ENCODE data around the gene TOMT.

The TOMT gene

DNA sequence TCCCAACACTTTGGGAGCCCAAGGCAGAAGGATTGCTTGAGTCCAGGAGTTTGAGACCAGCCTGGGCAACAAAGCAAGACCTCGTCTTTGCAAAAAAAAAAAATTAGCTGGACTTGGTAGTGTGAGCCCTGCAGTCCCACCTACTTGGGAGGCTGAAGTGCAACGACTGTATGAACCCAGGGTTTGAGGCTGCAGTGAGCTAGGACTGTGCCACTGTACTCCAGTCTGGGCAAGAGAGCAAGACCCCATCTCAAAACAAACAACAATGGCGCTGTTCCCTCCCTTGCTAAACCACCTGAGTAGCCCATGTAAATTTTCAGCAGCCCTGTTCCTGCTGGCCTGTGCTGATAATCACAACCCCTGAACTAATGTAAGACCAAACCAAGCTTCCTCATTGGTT is 5.7 kb upstream of the TOMT start:
- Histone ChIP-seq H3K9ac (ENCODE audit: low read length) (no peak overlapping the region), H3K9me2 (ENCODE audit: low read depth, low read length) (no peaks in the 10 kb centered on the region), H3K27me3 (ENCODE audit: insufficient read depth, low read length) (no peaks in the 10 kb centered on the region), H3K27ac (ENCODE audit: low read depth, low read length, poor library complexity, severe bottlenecking) (no peak overlapping the region), H3K4me3 (ENCODE audit: low read depth, low read length, poor library complexity, severe bottlenecking) (no peak overlapping the region), H3K4me1 (ENCODE audit: insufficient read depth, low read length, severe bottlenecking) (peaks cover 23% of the 10 kb centered on the region), H3K79me2 (ENCODE audit: insufficient read depth, low read length) (peaks cover 12% of the 10 kb centered on the region), H4K20me1 (ENCODE audit: insufficient read depth, low read length) (no peaks in the 10 kb centered on the region), H2AFZ (ENCODE audit: low read length) (no peak overlapping the region), H3F3A (ENCODE audit: insufficient read depth, low read length) (no peaks in the 10 kb centered on the region), H3K9me3 (ENCODE audit: low read length) (no peaks in the 10 kb centered on the region), H3K36me3 (ENCODE audit: insufficient read depth, low read length) (peaks cover 59% of the 10 kb centered on the region), H3K4me2 (ENCODE audit: low read length) (0 out of 2 replicates have a peak overlapping the region, but pooled peaks have one; percentile 3)
- TF ChIP-seq EZH2 (IDR thresholded peaks at IDR 0.05; ENCODE audit: borderline replicate concordance, low read length) (no peak), CTCF (IDR thresholded peaks at IDR 0.05; ENCODE audit: low read length) (no peak)

DNA sequence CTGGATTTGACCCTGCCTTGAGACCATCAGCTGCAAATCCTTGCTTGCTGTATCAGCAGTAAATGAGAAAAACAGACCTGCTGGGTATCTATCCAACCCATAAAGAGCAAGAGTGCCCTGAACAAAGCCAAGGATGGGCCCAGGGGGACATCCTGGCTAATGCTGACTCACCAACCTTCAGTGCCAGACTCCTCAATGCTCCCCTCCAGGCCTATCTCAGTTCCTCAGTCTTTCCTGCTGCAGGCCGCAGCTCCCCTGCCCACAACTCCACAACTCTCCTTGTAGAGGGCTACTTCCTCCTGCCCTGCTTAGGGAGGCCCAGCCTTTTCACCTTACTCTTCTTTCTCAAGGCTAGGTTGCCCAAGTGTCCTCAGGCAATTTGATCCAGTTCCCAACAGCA is 5.3 kb upstream of the TOMT start:
- Histone ChIP-seq H3K9me3 (ENCODE audit: low read length) (no peaks in the 10 kb centered on the region), H3K9ac (ENCODE audit: low read length) (no peak overlapping the region)

DNA sequence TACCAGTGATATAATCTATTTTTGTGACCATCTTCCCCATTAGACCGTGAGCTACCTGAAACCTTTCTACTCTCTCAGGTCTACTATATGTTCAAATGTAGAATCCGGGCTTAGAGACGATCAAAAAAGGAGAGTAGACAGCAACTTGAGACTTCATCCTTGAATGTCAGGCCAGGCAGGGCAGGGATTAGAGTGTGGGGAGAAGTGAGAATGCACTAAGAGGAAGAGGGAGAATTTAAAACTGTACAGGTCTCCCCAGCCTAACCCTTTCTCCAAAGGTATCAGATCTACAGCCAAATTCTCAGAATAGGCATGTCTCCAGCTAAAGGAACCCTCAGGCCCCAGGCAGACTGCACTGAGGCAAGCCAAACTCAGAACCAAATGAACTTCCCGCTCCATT is 3.6 kb upstream of the TOMT start:
- H3K4me1 ChIP-seq (ENCODE audit: insufficient read depth, low read length, severe bottlenecking) = peaks cover 23% of the 10 kb centered on the region
- no peaks in the 10 kb centered on the region for H3K9me3 ChIP-seq (ENCODE audit: low read length)
- H3K4me2 ChIP-seq (ENCODE audit: low read length) = peak overlapping the region; percentile 94
- no peaks in the 10 kb centered on the region for H3F3A ChIP-seq (ENCODE audit: insufficient read depth, low read length)
- H4K20me1 ChIP-seq (ENCODE audit: insufficient read depth, low read length) = no peaks in the 10 kb centered on the region
- H3K27ac ChIP-seq (ENCODE audit: low read depth, low read length, poor library complexity, severe bottlenecking) = peak overlapping the region; percentile 70
- no peaks in the 10 kb centered on the region for H3K9me2 ChIP-seq (ENCODE audit: low read depth, low read length)
- H2AFZ ChIP-seq (ENCODE audit: low read length) = no peak overlapping the region
- no peaks in the 10 kb centered on the region for H3K27me3 ChIP-seq (ENCODE audit: insufficient read depth, low read length)
- peak overlapping the region; percentile 82 for H3K4me3 ChIP-seq (ENCODE audit: low read depth, low read length, poor library complexity, severe bottlenecking)
- peaks cover 12% of the 10 kb centered on the region for H3K79me2 ChIP-seq (ENCODE audit: insufficient read depth, low read length)
- peak overlapping the region; percentile 98 for H3K9ac ChIP-seq (ENCODE audit: low read length)
- TF ChIP-seq CTCF (IDR thresholded peaks at IDR 0.05; ENCODE audit: low read length) (no peak), EZH2 (IDR thresholded peaks at IDR 0.05; ENCODE audit: borderline replicate concordance, low read length) (no peak)
- H3K36me3 ChIP-seq (ENCODE audit: insufficient read depth, low read length) = peaks cover 45% of the 10 kb centered on the region

More for the DNA sequence above, 5.3 kb upstream of the TOMT start:
- Histone ChIP-seq H3K4me3 (ENCODE audit: low read depth, low read length, poor library complexity, severe bottlenecking) (no peak overlapping the region), H3F3A (ENCODE audit: insufficient read depth, low read length) (no peaks in the 10 kb centered on the region), H3K27ac (ENCODE audit: low read depth, low read length, poor library complexity, severe bottlenecking) (no peak overlapping the region), H3K79me2 (ENCODE audit: insufficient read depth, low read length) (peaks cover 12% of the 10 kb centered on the region), H3K27me3 (ENCODE audit: insufficient read depth, low read length) (no peaks in the 10 kb centered on the region), H4K20me1 (ENCODE audit: insufficient read depth, low read length) (no peaks in the 10 kb centered on the region), H3K9me2 (ENCODE audit: low read depth, low read length) (no peaks in the 10 kb centered on the region), H3K4me1 (ENCODE audit: insufficient read depth, low read length, severe bottlenecking) (peaks cover 23% of the 10 kb centered on the region), H3K4me2 (ENCODE audit: low read length) (0 out of 2 replicates have a peak overlapping the region, but pooled peaks have one; percentile 3), H2AFZ (ENCODE audit: low read length) (no peak overlapping the region), H3K36me3 (ENCODE audit: insufficient read depth, low read length) (peaks cover 54% of the 10 kb centered on the region)
- TF ChIP-seq CTCF (IDR thresholded peaks at IDR 0.05; ENCODE audit: low read length) (no peak), EZH2 (IDR thresholded peaks at IDR 0.05; ENCODE audit: borderline replicate concordance, low read length) (no peak)

Measured in OCI-LY1 (cell line).